Measurements from ENCODE around the gene RALB.
"Not testable (repeated sequence)": the region's sequence is repeated elsewhere in the genome, so short reads cannot be mapped to it uniquely, and the experiment has no call there.

RALB gene

DNA sequence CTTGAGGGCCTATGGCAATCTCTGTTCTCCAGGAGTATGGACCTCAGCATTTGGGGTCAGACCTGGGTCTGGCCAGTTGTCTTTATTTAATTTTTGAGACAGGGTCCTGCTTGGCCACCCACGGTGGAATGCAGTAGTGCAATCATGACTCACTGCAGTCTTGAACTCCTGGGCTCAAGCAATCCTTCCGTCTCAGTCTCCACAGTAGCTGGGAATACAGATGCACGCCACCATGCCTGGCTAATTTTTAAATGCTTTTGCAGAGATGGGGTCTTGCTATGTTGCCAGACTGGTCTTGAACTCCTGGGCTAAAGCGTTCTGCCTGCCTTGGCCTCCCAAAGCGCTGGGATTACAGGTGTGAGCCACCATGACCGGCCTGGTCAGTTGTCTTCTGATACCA, 46.9 kb downstream of the RALB start:
- Histone ChIP-seq H3K4me1 (ENCODE audit: control insufficient read depth, insufficient read depth, low read length) (no peaks in the 10 kb centered on the region), H3K4me3 (ENCODE audit: low read length) (no peak overlapping the region), H3K27ac (ENCODE audit: low read depth, low read length) (no peak overlapping the region), H3K9ac (ENCODE audit: low read length) (no peak overlapping the region), H3K27me3 (ENCODE audit: control insufficient read depth, insufficient read depth, low read length) (no peaks in the 10 kb centered on the region), H3K36me3 (ENCODE audit: control insufficient read depth, insufficient read depth, low read length) (peaks cover 6% of the 10 kb centered on the region)

DNA sequence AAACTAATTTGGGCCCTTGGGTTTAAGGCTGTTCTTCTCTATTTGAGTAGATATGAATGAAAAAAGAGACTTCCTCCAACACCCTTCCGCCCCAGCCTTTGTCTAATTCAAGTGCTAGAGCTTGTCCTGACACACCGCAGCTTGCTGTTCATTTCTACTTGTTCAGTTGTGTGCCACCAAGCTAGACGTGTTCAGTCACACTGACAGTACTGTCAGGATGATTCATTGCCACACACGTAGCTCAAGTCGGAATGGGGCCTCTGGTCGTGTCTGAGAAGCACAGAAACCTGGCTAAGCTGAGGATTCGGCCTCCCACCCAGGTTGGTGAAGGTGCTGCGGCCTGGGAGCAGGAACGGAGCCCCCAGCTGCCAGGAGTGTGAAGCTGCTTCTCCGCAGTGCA, 47.7 kb downstream of the RALB start:
- Histone ChIP-seq H3K36me3 (ENCODE audit: control insufficient read depth, insufficient read depth, low read length) (peaks cover 6% of the 10 kb centered on the region), H3K4me3 (ENCODE audit: low read length) (no peak overlapping the region), H3K27me3 (ENCODE audit: control insufficient read depth, insufficient read depth, low read length) (no peaks in the 10 kb centered on the region), H3K27ac (ENCODE audit: low read depth, low read length) (no peak overlapping the region), H3K9ac (ENCODE audit: low read length) (no peak overlapping the region), H3K4me1 (ENCODE audit: control insufficient read depth, insufficient read depth, low read length) (no peaks in the 10 kb centered on the region)

DNA sequence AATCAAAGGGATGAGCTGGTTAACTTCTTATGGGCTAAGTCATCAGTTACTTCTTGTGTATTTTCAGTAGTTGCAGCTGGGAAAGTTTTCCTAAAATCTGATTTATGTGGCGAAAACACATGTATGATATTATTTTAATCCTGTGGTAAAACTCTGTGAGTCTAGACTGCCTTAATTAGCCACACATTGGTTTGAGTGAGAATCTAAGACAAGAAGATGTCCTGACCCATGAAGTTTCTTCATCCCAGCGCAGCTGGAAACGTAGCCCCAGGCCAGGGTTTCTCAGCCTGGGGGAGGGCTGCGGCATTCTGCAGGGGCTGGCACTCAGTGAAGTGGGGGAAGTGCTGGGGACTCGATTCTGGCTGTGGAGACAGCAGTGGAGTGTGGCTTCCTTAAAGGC, 48.6 kb downstream of the RALB start:
- no peak overlapping the region for H3K27ac ChIP-seq (ENCODE audit: low read depth, low read length)

DNA sequence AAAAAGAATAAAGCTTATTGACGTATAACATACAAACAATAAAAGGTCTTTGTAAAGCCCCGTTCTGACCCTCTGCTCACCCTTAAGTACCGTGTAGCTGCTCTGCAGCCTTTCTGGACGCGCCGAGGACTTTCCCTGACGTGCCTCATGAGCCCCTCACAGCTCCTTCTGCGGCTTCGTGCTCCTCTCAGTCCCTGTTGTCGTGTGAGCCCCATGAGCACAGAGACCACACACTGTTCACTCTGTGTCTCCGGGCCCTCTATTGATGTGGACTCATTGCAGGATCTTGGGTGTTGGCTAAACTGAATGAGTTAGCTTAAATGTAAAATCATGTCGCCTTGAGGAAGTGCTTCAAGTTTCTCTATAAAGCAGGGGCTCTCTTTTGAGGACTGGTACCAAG, 49.6 kb downstream of the RALB start:
- H3K4me1 ChIP-seq (ENCODE audit: control insufficient read depth, insufficient read depth, low read length) = no peaks in the 10 kb centered on the region
- H3K27me3 ChIP-seq (ENCODE audit: control insufficient read depth, insufficient read depth, low read length) = no peaks in the 10 kb centered on the region
- no peak overlapping the region for H3K4me3 ChIP-seq (ENCODE audit: low read length)
- peaks cover 6% of the 10 kb centered on the region for H3K36me3 ChIP-seq (ENCODE audit: control insufficient read depth, insufficient read depth, low read length)
- no peak overlapping the region for H3K27ac ChIP-seq (ENCODE audit: low read depth, low read length)
- H3K9ac ChIP-seq (ENCODE audit: low read length) = no peak overlapping the region

More for the DNA sequence above, 48.6 kb downstream of the RALB start:
- Histone ChIP-seq H3K36me3 (ENCODE audit: control insufficient read depth, insufficient read depth, low read length) (peaks cover 6% of the 10 kb centered on the region), H3K4me3 (ENCODE audit: low read length) (no peak overlapping the region), H3K4me1 (ENCODE audit: control insufficient read depth, insufficient read depth, low read length) (no peaks in the 10 kb centered on the region), H3K9ac (ENCODE audit: low read length) (no peak overlapping the region), H3K27me3 (ENCODE audit: control insufficient read depth, insufficient read depth, low read length) (no peaks in the 10 kb centered on the region)

- Histone ChIP-seq H3K4me3 (ENCODE audit: low read length) (no peak overlapping the region), H3K27me3 (ENCODE audit: control insufficient read depth, insufficient read depth, low read length) (no peaks in the 10 kb centered on the region), H3K36me3 (ENCODE audit: control insufficient read depth, insufficient read depth, low read length) (peaks cover 2% of the 10 kb centered on the region), H3K4me1 (ENCODE audit: control insufficient read depth, insufficient read depth, low read length) (no peaks in the 10 kb centered on the region), H3K9ac (ENCODE audit: low read length) (no peak overlapping the region), H3K27ac (ENCODE audit: low read depth, low read length) (no peak overlapping the region)
Observed at GRCh38 chr2:120303177-120303576, 50.5 kb downstream of the RALB start.

- H3K27ac ChIP-seq (ENCODE audit: low read depth, low read length) = no peak overlapping the region
- no peaks in the 10 kb centered on the region for H3K4me1 ChIP-seq (ENCODE audit: control insufficient read depth, insufficient read depth, low read length)
- H3K36me3 ChIP-seq (ENCODE audit: control insufficient read depth, insufficient read depth, low read length) = peaks cover 2% of the 10 kb centered on the region
- no peak overlapping the region for H3K9ac ChIP-seq (ENCODE audit: low read length)
- no peak overlapping the region for H3K4me3 ChIP-seq (ENCODE audit: low read length)
- H3K27me3 ChIP-seq (ENCODE audit: control insufficient read depth, insufficient read depth, low read length) = no peaks in the 10 kb centered on the region
Observed at GRCh38 chr2:120305296-120305695, 52.6 kb downstream of the RALB start.

DNA sequence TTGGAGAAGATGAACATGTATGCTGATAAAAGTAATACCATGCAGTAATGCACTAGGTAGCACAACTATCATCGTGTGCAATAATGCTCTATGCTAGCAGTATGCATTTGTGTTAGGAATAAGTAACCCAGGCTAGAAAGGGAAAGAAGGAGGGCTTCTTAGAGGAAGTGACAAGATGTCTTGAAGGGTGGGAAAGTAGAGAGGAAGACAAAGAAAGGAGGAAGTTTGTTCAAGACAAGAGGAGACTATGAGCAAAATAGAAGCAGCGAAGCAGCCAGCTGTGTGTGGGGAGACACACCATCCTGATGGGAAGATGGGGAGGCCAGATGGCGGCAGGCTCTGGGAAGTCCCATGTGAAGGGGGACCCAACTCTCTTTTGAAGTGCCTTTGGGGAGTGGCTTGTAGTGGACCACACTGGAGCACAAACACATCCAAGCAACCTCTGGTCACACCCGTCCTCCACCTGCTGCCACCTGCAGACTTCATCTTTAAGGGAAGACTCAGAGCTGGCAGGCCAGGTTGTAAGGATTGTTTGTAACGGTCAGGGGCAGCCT, 53.4 kb downstream of the RALB start:
- Histone ChIP-seq H3K9ac (ENCODE audit: low read length) (no peak overlapping the region), H3K36me3 (ENCODE audit: control insufficient read depth, insufficient read depth, low read length) (peaks cover 2% of the 10 kb centered on the region), H3K27me3 (ENCODE audit: control insufficient read depth, insufficient read depth, low read length) (no peaks in the 10 kb centered on the region), H3K4me1 (ENCODE audit: control insufficient read depth, insufficient read depth, low read length) (no peaks in the 10 kb centered on the region), H3K27ac (ENCODE audit: low read depth, low read length) (no peak overlapping the region), H3K4me3 (ENCODE audit: low read length) (no peak overlapping the region)

- Histone ChIP-seq H3K27ac (ENCODE audit: low read depth, low read length) (no peak overlapping the region), H3K4me3 (ENCODE audit: low read length) (no peak overlapping the region), H3K9ac (ENCODE audit: low read length) (no peak overlapping the region), H3K4me1 (ENCODE audit: control insufficient read depth, insufficient read depth, low read length) (no peaks in the 10 kb centered on the region), H3K36me3 (ENCODE audit: control insufficient read depth, insufficient read depth, low read length) (peaks cover 2% of the 10 kb centered on the region), H3K27me3 (ENCODE audit: control insufficient read depth, insufficient read depth, low read length) (no peaks in the 10 kb centered on the region)
Observed at GRCh38 chr2:120307482-120307881, 54.8 kb downstream of the RALB start.

DNA sequence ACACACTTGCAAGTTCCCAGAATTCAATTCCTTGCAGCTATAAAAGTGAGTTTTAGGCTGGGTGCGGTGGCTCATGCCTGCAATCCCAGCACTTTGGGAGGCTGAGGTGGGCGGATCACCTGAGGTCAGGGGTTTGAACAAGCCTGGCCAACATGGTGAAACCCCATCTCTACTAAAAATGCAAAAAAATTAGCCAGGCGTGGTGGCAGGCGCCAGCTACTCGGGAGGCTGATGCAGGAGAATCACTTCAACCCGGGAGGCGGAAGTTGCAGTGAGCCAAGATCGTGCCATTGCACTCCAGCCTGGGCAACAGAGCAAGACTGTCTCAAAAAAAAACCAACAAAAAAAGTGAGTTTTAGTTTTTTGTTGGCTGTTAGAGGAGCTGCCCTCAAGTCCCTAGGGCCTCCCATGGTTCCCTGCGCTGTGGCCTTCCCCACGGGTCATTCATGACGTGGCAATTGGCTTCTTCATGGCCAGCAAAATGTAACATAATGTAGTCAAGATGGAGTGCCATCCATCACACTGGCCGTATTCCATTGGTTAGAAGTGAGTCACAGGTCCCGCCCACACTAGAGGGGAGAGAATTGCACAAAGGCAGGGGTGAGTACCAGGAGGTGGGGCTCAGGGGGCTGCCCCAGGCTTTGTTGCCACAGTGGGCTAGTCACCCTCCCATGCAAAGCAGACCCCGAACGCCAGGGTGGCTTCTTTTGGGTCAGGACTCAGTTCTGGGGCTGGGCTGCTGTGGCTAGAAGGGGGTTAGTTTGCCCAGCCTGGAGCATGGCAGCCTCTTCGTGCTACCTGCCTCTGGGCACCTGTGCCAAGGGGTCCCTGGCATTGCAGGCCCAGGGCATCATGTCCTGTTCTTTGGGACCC, 55.6 kb downstream of the RALB start:
- no peaks in the 10 kb centered on the region for H3K27me3 ChIP-seq (ENCODE audit: control insufficient read depth, insufficient read depth, low read length)

GRCh38 chr2:120310136-120310535, 57.5 kb downstream of the RALB start:
- Histone ChIP-seq H3K27ac (ENCODE audit: low read depth, low read length) (no peak overlapping the region), H3K9ac (ENCODE audit: low read length) (no peak overlapping the region), H3K27me3 (ENCODE audit: control insufficient read depth, insufficient read depth, low read length) (no peaks in the 10 kb centered on the region), H3K36me3 (ENCODE audit: control insufficient read depth, insufficient read depth, low read length) (no peaks in the 10 kb centered on the region), H3K4me3 (ENCODE audit: low read length) (no peak overlapping the region), H3K4me1 (ENCODE audit: control insufficient read depth, insufficient read depth, low read length) (peaks cover 4% of the 10 kb centered on the region)

More for the DNA sequence above, 55.6 kb downstream of the RALB start:
- Histone ChIP-seq H3K9ac (ENCODE audit: low read length) (no peak overlapping the region), H3K36me3 (ENCODE audit: control insufficient read depth, insufficient read depth, low read length) (peaks cover 1% of the 10 kb centered on the region), H3K4me1 (ENCODE audit: control insufficient read depth, insufficient read depth, low read length) (peaks cover 4% of the 10 kb centered on the region), H3K27ac (ENCODE audit: low read depth, low read length) (no peak overlapping the region), H3K4me3 (ENCODE audit: low read length) (no peak overlapping the region)

GRCh38 chr2:120310841-120311240, 58.2 kb downstream of the RALB start:
- not testable (repeated sequence) for H3K4me1 ChIP-seq (ENCODE audit: control insufficient read depth, insufficient read depth, low read length); H3K27me3 ChIP-seq (ENCODE audit: control insufficient read depth, insufficient read depth, low read length)

DNA sequence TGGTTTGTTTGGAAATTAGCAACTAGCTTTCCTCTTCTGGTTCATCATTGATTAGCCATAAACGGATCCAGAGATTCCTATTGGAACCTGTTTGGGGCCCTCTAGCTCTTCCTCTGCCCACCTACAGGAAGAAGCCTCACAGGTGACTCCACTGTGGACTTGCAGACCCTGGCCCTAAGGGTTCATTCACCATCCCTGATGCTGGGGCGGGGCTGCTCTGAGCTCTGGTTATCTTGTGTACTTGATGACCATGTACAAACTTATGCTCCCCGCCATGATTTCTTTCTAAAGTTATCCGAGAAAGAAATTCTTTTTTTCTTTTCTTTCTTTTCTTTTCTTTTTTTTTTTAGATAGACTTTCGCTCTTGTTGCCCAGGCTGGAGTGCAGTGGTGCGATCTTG, 59.4 kb downstream of the RALB start:
- H3K27ac ChIP-seq (ENCODE audit: low read depth, low read length) = no peak overlapping the region
- H3K27me3 ChIP-seq (ENCODE audit: control insufficient read depth, insufficient read depth, low read length) = no peaks in the 10 kb centered on the region
- H3K4me3 ChIP-seq (ENCODE audit: low read length) = no peak overlapping the region
- no peaks in the 10 kb centered on the region for H3K36me3 ChIP-seq (ENCODE audit: control insufficient read depth, insufficient read depth, low read length)
- peaks cover 4% of the 10 kb centered on the region for H3K4me1 ChIP-seq (ENCODE audit: control insufficient read depth, insufficient read depth, low read length)
- no peak overlapping the region for H3K9ac ChIP-seq (ENCODE audit: low read length)

More at GRCh38 chr2:120310841-120311240, 58.2 kb downstream of the RALB start:
- not testable (repeated sequence) for H3K9ac ChIP-seq (ENCODE audit: low read length); H3K27ac ChIP-seq (ENCODE audit: low read depth, low read length); H3K4me3 ChIP-seq (ENCODE audit: low read length); H3K36me3 ChIP-seq (ENCODE audit: control insufficient read depth, insufficient read depth, low read length)
